T follicular helper cell (primary cell): Measurements from ENCODE around the gene AHNAK2.

Experiments
- DNase-seq: peaks from one replicate; pipeline ENCODE4 v3.0.0-alpha.2; 2020; ENCODE audit warnings: low read depth

The AHNAK2 gene

DNA sequence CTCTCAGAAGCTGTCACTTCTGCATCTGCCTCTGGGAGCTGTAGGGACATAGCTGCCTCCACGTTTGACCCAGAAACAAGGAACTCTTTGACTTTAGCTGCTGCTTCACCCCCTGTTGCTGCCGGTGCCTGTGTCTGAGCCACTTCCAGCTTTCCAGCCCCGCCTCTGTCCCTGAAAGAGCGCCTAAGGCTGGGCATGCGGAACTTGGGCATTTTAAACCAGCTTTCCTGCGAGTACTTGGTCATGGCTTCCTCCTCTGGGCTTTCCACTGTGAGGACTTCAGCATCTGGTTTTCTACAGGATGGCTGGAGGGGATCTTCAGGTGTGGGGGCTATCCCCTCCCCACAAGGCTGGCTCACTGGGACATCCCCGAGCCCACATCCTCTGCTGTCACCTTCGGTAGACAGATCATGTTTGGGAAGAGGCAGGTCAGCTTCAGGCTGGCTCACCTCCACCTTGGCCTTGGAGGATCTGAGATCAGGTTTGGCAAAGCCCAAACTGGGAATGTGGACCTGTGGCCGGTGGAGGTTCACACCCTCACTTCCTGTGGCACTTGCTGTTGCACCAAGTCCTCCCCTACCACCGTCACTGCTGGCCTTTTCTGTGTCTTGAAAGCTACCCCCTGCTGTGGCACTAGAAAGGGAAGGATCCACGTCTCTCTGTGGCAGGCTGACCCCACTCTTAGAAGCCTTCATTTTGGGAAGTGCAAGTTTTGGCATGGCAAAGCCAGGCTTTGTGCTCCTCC is 38.3 kb downstream of the AHNAK2 start:
- DNase-seq = no peak

DNA sequence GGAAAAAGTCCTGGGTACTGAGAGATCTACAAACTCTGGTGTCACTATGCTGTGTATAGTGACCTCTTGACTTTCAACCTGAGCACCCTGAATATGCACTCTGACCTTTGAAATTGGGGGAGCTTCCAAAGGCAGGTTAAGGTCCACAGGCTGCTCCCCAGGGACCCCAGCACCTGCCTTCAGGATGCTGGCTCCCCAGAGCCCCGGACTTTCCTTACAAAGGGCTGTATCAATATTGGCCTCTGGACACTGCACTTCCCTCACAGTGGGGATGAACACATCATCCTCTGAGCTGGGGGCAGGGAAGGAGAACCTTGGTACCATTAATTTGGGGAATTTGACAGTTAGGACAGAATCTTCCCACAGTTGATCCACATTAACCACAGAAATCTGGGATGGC is 39.2 kb downstream of the AHNAK2 start:
- no peak for DNase-seq

DNA sequence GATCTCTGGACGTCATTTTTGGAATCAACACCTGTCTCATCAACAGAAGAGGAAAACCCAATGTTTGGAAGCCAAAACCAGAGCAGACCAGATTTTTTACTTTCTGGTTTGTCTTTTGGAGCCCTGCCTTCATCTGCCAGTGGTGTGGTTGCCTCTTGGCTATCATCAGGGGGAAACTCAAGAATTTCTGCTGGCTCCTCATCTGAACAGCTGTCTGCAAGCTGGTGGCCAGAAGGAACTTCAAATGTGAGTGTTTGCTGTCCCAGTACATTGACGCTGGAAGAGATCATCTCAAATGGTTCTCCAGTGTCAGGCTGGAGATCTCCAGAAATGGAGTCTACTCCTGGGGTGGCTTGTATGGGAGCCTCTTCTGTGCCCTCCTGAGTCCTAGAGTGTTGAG is 39.7 kb downstream of the AHNAK2 start:
- DNase-seq = no peak

DNA sequence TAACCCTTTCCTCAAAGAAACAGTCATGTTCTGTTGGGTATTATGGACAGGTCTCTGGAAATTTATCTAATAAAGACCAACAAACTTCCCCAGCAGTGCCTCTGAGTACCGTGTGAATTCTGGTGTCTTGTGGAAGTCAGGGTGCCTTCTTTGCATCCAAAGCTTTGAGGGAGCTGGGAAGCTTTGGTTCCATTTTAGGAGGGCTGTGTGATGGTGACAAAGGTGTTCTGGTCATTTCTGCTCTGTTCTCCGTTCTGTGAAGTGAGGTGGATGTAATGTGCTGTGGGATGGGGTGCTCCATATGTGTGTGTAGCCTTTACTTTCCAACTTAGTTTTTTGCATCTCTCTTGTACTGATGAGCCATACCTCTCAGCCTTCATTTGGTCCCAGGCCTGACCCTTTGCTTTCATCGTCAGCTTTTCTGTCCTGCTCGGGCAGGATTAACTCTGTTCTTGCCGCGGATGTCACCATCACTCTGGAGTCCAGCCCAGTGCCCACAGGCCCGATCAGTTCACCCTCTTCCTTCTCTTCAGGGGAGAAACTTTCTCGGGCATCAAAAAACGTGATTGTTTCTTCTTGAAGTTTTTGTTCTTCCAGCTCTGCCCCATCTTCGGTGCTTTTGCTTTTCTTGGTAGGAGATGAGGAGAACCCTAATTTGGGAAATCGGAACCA is 40.3 kb downstream of the AHNAK2 start:
- no peak for DNase-seq

DNA sequence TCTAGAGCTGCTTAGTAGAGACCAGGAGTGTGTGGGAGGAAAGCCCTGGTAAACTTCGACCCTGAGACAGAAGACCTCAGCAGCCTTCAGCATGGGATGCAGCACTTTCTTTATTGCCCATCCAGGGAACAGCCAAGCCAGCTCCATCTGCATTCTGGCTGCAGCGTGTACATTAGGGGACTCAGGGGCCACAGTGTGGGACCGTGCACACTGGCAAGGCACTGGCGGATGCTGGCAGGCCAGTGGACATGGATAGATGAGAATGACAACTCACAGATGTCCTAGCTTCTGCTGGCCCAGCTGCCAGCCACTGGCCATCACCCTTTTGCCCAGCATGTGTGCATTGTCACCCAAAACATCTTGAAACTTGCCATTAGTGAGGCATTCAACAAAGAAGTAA is 41.0 kb downstream of the AHNAK2 start:
- no peak for DNase-seq

DNA sequence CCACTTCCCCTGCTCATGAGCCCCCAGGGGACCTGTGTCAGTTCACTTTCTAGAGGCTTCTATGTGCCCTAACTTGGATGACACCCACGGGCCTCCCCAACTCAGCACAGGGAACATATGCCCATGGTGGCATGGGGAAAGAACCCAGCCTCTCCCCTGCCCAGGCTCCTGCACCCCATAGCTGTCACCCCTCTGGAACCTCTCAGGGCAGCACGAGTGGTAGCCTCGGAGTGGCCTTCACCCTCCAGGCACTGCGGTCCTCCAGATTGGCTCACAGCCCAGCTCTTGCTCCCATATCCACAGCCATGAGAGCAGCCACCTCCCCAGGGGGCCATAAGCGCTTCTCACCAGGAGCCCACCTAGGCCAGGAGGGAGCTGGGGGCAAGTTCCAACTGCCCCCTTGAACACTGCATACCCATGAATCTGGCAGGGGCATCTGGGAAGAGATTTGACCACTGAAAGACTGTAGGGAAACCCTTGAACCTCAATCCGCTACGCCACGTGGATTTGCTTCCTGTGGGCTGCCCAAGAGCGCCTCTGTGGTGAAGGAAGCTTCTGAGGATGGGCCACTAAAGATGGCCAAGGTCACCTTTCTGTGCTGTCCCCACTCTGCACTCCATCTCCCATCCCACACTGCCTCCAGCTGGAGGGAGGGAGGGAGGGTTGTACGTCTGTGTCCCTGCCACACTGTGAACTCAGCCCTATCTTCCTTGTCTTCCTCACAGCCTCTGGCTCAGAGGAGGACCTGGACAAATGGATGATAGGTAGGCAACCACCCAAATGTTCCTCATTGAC is 41.6 kb downstream of the AHNAK2 start:
- DNase-seq = no peak

DNA sequence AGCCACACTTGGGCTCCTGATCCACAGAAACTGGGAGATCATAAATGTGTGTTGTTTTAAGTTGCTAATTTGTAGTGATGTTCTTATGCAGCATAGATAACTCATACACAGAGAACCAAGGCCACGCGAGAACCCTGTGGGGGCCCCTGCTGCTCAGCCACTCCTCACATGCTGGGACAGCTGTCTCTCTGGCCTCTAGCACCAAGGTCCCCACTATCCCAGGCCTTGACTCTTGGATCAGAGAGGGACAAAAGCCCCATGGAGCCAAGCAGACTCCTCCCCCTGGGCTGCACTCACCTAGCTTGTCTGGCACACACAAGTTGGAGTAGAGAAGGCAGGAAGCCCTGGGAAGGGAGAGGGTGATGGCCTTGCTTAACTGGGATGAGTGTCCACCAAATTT is 42.2 kb downstream of the AHNAK2 start:
- DNase-seq = no peak

DNA sequence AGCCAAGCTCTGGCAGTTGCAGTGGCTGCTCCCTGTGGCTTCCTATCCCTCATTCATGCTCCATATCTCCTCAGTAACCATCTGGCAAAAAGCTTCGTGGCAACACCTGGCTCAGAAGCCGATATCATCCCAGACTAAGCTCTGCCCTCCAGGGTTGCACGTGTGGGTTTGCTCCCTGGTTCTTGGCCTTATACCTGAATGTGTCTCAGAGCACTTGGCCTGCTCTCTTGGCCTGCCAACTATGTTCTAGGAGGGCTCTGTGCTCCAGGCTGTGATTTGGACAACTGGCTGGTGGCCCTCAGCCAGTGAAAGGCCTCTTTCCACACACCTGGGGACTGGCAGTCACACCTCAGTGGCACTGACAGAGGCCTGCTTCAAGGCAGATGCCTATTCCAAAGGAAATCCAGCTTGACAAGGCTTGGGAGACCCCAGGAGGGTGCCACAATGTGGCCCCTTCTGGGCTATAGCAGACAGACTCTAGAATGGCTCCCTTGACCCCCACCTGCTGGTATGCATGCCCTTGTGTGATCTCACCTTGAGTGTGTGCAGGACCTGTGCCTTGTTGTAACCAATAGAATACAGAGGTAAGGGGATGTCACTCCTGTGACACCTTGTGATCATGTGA is 43.0 kb downstream of the AHNAK2 start:
- no peak for DNase-seq

DNA sequence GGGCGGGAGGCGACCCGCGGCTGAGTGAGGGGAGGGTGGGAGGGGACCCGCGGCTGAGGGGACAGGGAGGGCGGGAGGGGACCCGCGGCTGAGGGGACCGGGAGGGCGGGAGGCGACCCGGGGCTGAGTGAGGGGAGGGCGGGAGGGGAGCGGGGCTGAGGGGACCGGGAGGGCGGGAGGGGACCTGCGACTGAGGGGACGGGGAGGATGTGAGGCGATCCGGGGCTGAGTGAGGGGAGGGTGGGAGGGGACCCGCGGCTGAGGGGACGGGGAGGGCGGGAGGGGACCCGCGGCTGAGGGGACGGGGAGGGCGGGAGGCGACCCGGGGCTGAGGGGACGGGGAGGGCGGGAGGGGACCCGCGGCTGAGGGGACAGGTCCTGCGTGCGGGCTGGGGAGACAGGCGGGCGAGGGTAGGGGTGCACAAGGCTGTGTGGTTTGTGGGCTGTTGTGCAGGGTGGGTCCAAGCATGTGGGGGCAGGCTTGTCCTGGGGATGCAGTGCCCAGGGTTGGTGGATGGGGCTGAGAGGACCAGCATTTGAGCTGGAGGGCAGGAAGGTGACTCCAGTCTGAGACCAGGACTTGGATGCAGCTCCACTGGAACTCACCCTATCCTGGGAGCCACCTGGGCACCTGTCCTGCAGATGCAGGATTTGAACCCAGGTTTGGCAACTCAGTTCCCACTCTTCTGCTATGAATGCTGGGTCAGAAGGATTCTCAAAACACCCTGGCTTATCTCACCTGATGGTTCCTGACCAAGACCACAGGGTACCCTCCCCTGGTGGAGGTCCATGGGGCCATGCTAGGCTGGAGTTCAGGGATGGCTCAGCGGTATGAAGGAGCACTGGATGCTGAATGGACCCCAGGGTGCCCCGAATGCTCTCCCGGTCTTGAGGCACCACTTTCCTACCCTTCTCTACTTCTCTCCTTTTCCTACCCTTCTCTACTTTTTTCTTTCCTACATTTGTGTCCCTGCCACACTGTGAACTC is 44.1 kb downstream of the AHNAK2 start:
- no peak for DNase-seq

DNA sequence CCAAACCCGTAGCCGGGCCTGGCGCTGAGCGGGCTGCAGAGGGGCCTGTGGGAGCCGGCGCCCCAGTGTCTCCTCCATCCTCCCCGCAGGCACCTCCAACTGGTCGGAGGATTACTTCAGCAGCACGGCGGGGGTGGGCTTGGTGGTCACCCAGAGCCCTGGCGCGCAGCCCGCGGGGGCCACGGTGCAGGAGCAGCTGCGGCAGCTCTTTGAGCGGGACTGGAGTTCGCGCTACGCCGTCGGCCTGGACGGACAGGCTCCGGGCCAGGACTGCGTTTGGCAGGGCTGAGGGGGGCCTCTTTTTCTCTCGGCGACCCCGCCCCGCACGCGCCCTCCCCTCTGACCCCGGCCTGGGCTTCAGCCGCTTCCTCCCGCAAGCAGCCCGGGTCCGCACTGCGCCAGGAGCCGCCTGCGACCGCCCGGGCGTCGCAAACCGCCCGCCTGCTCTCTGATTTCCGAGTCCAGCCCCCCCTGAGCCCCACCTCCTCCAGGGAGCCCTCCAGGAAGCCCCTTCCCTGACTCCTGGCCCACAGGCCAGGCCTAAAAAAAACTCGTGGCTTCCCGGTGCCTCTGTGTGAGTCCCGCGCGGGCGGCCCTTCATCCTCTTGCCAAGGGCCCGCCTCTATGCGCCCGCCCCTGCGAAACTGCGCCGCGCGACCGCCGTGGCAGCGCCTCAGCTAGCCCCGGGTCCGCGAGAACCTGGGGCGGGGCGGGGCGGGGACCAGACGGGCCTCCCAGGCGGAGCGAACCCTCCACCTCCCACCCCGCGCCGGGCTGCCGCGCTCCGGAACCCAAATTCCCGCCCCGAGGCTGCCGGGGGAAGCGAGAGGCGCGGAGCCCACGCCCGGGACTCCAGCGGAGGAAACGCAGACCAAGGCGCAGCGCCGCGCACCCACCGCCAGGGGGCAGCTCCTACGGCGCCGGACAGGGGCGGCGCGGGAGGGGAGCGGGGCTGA is 45.2 kb downstream of the AHNAK2 start:
- DNase-seq = peak; percentile 72

DNA sequence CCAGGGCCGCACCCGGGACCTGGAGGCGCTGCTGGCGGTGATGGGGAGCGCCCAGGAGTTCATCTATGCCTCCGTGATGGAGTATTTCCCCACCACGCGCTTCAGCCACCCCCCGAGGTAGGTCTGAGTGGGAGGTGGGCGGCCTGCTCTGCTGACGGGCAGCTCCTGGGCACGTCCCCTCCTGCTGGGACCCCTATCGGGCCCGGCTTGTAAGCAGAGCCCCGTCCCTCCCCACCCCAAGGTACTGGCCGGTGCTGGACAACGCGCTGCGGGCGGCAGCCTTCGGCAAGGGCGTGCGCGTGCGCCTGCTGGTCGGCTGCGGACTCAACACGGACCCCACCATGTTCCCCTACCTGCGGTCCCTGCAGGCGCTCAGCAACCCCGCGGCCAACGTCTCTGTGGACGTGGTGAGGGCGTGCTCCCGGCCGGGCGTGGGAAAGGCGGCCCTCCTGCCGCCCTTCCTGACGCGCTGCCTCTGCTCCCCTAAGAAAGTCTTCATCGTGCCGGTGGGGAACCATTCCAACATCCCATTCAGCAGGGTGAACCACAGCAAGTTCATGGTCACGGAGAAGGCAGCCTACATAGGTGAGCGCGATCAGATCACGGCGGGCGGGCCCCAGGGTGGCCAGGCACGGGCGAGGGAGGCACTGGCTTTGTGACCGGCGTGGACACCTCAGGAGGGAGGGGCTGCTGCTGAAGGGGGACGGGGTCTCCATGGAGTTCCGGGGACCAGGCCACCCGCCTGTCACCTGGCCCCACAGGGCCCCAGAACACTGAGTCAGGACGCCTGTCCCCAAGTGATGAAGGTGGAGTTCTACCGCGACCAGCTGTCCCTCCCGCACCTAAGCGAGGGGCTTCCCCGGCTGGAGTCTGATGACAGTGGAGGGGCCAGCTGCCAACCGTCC is 46.2 kb downstream of the AHNAK2 start:
- DNase-seq = no peak

DNA sequence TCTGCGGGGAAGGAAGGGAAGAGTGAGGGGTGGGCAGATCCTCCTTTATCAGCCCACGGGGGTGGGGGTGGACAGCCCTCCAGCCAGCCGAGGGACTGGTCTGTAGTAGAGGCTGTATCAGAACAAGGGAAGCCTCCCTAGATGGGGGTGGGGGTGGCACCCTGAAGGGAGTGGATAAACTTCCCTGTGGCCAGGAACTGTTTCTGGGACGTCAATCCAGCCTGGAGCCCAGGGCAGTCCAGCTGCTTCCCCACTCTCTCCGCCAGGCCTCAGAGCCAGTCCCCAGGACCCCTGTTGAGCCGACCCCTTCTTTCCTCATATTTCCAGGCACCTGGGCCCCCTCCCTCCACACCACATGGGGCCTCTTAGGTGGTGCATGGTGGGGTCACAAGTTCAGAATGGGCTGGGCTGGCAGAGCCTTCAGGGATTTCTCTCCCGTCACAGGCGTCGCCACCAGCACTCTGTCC is 46.8 kb downstream of the AHNAK2 start:
- no peak for DNase-seq

DNA sequence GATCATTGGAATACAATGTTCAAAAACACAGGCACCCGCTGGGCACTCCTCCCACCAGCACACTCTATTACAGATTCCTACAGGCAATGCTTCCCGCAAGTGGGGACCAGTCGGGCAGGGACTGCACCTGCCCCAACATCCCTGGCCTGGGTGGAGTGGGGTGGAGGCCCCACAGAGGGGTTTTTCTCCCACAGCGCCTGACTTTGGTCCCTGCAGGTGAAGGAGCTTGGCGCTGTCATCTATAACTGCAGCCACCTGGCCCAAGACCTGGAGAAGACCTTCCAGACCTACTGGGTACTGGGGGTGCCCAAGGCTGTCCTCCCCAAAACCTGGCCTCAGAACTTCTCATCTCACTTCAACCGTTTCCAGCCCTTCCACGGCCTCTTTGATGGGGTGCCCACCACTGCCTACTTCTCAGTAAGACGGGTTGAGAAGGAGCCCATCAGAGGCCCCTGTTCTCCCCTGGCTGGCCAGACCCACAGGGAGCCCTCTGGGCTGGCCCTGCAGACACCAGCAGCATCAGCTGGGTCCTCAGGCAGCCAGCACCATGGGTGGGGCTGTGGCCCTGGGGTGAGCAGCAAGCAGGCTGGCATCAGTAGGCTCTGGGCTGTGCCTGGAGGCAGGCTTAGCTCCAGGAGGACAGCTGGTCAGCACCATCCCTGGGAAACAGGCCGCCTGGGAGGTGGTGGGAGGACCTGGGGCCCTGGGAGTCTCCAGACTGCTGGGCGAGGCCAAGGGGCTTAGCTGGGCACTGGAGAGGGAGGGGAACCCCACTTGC is 47.5 kb downstream of the AHNAK2 start:
- no peak for DNase-seq

DNA sequence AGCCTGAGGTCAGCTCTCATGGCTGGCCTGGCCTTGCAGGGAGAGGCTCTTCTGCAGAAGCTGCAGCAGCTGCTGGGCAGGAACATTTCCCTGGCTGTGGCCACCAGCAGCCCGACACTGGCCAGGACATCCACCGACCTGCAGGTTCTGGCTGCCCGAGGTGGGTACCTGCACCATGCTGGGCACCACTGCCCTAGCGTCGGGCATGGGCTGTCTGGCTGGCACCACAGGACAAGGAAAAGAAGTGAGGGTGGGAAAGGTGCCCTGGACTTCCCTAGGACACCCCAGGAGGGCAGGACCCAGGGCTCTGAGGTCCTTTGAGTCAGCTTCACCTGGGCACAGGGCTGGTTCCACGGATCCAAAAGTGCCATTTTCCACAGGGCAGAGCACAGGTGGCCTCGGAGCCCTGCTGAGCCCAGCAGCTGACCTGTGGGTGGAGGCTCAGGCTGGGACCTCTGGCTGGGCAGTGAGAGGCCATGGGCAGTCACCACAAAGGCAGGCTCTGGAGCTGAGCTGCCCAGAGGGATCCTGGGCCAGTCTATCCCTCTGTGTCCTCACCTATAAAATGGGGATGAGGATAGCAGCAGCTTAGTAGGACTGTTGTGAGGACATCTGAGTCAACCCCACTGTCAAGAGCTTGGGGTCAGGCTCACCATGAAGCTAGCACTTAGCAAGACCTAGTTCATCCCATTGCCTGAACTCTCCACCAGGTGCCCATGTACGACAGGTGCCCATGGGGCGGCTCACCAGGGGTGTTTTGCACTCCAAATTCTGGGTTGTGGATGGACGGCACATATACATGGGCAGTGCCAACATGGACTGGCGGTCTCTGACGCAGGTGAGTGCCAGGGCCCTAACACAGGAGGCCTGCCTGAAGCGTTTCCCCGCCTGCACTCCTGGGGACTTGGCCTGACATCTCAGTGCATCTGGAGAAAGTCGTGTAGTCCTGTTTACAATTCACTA is 48.6 kb downstream of the AHNAK2 start:
- DNase-seq = no peak

DNA sequence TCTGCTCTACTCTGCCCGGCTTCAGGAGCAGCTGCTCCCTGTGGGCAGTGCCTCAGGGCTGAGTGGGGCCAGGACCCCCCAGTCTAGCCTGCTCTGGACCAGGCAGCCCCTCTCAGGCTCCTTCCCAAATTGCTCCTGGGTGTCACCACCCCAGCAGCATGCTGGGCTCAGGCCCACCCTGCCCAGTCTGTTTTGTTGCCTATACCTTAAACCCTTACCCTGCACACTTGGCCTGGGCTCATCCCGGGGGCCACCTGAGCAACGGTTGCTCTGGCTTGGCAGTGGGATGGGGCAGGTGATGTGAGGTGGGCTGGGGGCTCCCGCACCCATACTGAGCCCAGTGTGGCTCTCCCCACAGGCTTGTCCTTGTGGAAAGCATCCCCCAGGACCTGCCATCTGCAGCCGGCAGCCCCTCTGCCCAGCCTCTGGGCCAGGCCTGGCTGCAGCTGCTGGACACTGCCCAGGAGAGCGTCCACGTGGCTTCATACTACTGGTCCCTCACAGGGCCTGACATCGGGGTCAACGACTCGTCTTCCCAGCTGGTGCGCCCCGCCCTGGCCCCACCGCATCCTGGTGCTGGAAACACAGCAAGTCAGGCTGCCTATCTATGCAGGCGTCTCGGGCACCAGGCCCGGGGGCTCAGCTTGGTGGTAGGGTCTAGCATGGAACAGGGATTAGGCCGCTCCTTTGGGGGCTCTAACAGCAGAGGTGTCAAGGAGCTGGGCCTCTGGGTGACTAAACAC is 49.6 kb downstream of the AHNAK2 start:
- no peak for DNase-seq

DNA sequence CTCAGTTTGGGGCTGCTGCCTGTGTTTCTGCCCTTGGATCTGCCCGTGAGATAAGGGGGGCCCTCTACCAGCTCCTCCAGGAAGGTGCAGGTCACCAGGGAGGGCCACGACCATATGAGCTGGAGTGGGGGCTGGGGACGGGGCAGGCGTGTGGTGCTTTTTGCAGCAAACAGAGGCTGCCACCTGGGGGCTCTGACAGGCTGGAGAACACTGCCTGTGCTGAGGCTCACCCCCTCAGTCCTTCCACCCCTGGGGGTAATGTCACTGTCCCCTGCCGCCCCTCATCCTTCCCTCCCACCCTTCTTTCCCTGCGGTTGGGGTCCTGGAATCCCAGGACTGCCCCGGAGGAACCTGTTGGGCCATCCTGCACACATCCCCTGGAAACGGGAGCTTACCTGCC is 50.3 kb downstream of the AHNAK2 start:
- DNase-seq = no peak
